HG03342 (cell line): Measurements from ENCODE around the gene SNX19.
"Not testable (repeated sequence)": the region's sequence is repeated elsewhere in the genome, so short reads cannot be mapped to it uniquely, and the experiment has no call there.

Experiments
- ATAC-seq: cut with Tn5 transposase; IDR thresholded peaks from one replicate; pipeline ENCODE4 v1.9.1; 2021; ENCODE audit warnings: mild to moderate bottlenecking, moderate library complexity; ENCODE audit not compliant: unreplicated experiment

Gene SNX19

GRCh38 chr11:130916238-130916855 lies at the start of gene SNX19:
SNX19 (minus strand) TSS chr11:130916479; CDS start chr11:130915939, 540 bp downstream.
- ATAC-seq: peak; percentile 99

DNA sequence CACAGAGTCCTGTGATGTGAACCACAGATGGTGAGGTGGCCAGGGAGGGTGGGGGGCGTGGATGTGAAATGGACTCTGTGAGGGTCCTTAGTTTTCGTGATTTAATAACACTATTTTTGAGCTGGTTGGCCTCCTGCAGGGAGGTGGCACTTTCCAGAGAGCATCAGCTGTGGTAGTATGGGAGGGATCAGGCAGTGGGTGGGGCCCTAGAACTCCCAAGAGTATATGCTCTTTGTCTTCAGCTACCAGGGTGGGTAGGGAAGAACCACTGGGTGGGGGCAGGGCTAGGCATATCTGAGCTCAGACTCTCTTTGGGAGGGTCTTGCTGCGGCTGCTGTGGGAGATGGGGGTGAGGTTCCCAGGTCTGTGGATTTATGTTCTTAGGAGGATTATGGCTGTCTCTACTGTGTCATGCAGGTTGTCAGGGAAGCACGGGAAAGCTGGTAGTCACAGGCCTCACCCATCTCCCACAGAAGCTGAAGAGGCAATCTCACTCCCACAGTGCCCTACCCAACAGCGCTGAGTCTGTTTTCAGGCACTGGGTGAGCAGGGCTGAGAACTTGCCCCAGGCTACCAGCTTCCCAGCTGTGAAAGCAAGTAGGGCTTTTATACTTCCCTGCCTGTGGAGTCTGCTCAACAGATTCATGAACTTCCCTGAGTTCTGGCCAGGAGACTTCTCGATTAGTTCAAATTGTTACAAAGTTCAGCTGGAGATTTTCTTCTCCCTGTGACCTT lies 47.9 kb upstream of the SNX19 start:
- no peak for ATAC-seq

GRCh38 chr11:130947889-130948288 lies 31.6 kb upstream of the SNX19 start:
- no peak for ATAC-seq

GRCh38 chr11:130947481-130947880 lies 31.2 kb upstream of the SNX19 start:
- no peak for ATAC-seq

- ATAC-seq: no peak
Measured at GRCh38 chr11:130947058-130947457, 30.8 kb upstream of the SNX19 start.

GRCh38 chr11:130945896-130946295 lies 29.6 kb upstream of the SNX19 start:
- no peak for ATAC-seq

DNA sequence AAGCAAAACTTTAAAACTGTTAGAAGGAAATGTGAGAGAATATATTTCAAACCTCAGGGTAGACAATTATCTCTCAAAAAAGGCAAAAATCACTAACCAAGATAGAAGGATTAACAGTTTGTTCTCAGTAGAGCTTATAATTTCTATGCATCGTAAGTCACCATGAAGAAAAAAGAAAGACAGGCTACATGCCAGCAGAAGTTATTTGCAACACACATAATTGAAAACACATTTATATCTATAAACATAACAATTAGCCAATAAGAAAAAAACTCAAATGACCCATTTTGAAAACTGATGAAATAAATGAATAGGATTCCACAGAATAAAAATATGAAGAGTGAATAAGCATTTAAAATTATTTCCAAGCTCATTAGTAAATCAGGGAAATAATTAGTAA lies 24.4 kb upstream of the SNX19 start:
- ATAC-seq: no peak

- no peak for ATAC-seq
Measured at GRCh38 chr11:130937051-130937450, 20.8 kb upstream of the SNX19 start.

DNA sequence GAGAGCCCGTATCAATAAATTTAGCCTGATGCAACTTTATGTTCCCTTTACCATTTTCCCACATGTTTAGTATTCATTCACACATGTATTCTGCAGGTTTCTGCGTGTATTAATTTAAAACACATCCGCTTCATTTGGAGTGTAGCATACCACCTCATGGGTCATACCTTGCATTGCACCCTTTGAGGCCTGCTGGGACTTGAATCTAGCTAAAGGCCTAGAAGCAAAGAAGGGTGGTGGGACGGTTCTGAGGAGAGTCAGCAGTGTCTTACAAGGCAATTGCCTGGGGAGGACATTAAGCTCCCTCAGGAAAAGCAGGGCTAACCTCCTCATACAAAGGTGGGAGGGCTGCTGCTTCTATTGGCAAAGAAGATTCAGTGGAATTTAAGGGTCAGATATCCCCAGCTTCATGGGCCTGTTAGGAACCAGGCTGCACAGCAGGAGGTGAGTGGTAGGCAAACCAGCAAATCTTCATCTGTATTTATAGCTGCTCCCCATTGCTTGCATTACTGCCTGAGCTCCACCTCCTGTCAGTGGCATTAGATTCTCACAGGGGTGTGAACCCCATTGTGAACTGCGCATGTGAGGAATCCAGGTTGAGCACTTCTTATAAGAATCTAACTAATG lies 15.9 kb upstream of the SNX19 start:
- ATAC-seq: no peak

GRCh38 chr11:130924750-130925149 lies 8.5 kb upstream of the SNX19 start:
- peak; percentile 66 for ATAC-seq

- ATAC-seq: not testable (repeated sequence)
Measured at GRCh38 chr11:130920612-130921011, 4.3 kb upstream of the SNX19 start.

DNA sequence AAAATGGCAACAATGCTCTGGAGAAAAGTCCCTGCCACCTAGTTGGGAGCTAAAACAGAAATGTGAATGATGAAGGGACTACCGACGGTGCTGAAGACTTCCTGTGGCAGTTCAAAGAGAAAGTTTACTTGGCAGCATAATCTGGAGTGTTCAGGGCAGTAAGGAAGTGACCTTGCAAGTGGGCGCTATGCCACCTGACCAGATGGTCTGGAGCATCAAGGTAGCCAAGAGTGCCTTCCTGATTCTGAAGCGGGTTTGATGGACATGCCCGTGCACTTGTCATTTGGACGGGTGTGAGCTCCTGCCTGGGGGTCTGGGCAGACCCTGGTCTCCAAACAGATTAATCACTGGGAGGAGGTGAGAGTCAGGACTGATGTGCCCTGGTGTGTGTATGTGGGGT lies 1.8 kb upstream of the SNX19 start:
- no peak for ATAC-seq

- ATAC-seq: no peak
Measured at GRCh38 chr11:130916910-130917309, 631 bp upstream of the SNX19 start.

- ATAC-seq: peak; percentile 33
Measured at GRCh38 chr11:130915603-130916237, 559 bp downstream of the SNX19 start.

- ATAC-seq: no peak
Measured at GRCh38 chr11:130913268-130913667, 3.0 kb downstream of the SNX19 start.

DNA sequence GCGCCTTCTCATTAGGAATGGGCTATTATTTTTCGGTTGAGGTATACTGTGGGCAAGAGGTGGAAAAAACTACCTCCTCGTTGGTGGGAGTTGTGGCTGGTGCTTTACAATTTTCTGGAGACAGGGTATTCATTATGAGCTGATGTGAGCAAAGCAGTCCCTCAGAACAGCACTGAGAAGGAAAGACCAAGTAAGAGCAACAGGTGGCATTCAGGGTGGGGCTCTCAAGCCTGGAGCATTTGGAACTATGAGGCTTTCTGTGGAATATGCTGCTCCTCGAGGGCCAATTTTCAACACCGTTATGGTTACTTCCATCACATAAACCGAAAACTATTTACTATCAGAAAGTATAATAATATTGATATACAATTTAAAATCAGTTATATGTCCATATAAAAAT lies 3.7 kb downstream of the SNX19 start:
- no peak for ATAC-seq

DNA sequence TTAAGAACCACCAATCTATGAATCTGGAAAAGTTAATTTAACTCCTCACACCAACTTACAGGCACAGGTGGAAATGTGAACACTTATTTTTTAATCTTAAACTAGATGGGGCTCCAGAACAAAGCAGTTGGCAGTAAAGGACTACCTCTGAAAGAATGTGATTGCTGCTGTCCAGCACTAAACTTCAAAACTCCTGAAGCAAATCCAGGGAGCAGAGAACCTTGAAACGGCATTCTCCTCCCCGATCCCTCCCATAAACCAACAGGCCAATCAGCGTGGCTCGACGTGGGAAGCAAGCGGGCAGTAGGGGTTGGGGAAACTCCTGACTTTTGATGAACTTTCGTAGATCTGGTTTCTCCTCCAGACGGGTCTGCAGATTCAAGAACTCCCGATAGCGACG lies 5.0 kb downstream of the SNX19 start:
- ATAC-seq: no peak

DNA sequence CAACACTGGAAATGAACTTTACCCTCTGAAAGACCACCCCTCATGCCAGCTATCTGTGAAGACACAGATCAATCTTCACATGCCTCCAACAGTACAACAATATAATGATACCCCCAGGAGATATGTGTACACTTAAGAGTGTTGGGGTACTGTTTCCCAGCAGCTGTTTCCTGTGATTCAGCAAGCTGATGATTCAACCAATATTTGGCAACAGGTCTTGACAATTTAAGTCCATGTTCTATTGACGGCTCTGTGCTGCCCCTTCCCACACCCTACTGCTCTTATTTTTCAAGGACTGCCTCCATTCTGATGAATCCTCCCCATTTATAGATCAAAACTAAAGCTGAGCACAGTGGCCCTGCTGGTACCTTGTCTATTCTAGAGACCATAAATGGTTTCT lies 6.6 kb downstream of the SNX19 start:
- ATAC-seq: no peak

DNA sequence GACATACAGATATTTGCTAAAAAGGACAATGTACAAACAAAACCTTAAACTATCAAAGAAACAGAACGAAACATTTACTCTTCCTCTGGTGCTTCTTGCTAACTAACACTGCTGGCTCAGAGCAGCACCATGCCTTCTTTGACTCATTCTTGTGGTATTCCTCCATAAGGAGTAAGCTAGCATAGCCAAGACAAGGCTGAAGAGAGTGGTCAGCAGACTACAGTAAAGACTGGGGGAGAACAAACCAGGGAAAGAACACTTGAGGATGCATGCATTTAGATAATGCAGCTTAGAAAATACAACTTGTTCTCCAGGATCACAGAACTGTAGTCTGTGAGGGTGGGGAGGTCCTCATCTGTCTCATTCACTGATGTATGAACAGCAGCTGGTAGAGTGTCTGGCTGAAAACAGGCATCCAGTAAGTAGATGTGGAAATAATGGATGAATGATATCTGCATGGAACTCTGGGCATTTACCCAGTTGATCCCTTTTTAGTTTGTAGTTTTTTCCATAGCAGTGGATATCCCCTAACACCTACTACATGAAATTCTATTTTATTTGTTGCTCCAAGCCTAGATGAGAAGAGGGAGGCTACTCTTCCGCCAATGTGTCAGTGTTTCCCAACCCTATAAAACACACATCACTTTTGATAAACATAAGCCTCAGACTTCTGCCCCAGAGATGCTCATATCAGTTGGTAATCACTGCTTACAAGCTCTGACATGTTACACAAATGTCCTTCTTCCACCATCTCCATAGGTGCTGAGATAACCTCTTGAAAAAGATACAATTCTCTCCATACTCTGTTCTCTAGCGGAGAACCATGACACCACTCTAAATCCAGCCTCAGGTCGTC lies 7.3 kb downstream of the SNX19 start:
- ATAC-seq: no peak

- no peak for ATAC-seq
Measured at GRCh38 chr11:130908061-130908460, 8.2 kb downstream of the SNX19 start.

- no peak for ATAC-seq
Measured at GRCh38 chr11:130907229-130907628, 9.1 kb downstream of the SNX19 start.
